SW 1271 (cell line): Measurements from ENCODE around the gene MVB12B.
"Not testable (repeated sequence)": the region's sequence is repeated elsewhere in the genome, so short reads cannot be mapped to it uniquely, and the experiment has no call there.

ENCODE experiments used
- DNase-seq, 2 experiments: peaks; one replicate each; lab custom pipeline; 2025; lab: John Stamatoyannopoulos, UW

MVB12B gene

GRCh38 chr9:126474206-126474765 lies 147.7 kb downstream of the MVB12B start:
- no peak for DNase-seq

DNA sequence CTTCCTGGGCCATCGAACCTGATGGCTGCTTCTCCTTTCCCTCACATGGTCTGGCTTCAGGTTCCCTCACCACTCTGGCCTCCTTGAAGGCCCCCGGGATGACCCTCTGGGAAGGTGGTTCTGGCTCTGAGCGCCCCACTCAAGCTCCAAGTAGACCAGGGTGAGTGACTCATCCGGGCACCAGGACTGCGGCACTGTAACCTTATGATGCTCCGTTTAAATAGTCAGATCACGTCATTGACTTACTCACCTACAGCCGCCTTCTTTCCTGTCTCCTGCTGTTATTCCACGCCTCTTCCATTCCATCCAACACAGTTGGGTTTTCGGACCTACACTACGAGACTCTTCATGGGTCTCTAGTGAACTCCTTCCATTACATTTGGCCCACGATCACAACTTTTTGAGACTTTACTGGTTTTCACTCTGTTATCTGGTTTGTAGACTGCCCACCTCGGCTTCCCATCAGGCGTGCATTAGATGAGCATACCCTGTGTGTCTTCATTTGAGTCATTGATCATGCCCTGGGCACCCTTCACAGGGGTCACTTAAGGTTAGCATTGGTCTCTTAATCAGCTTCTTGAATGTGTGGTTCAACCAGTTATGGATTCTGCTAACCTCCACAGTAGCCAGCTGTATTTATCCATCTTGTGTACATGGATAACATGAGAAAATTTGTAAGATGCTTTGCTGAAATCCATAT lies 148.3 kb downstream of the MVB12B start:
- DNase-seq = no peak

DNA sequence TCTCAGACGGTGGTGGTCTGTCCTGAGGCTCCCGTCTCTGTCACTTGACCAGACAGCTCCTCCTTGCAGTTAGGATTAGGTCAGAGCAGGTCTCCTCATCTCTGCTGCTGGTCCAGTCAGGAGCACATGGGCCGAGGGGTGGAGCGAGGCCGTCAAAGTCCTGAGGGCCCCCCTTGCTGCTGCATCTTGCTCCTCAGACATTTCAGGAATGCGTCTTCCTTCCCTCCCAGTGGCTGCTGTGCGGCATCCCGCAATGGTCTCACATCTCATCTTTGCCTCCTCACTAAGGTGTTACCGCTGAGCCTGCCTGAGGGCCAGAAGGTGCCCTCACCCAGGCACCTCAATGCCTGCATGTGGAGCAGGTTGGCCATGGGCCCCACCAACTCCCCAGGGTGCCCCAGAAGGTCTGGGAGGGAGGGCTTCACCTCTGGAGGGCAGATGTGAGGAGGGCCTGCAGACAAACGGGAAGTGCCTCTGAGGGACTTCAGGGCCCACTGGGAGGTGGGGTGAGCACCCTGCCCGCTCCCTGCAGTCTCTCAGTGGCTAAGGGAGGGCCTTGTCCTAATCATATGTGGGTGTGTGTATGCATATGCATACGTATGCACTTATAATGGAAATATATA lies 149.4 kb downstream of the MVB12B start:
- DNase-seq = no peak

DNA sequence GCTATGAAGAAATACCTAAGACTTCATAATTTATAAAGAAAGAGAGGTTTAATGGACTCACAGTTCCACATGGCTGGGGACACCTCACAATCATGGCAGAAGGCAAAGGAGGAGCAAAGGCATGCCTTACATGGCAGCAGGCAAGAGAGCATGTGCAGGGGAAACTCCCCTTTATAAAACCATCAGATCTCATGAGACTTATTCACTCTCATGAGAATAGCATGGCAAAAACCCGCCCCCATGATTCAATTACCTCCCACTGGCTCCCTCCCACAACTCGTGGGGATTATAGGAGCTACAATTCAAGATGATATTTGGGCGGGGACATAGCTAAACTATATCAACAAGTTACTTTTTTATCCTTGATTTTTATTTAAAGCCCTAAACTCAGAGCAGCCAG lies 150.8 kb downstream of the MVB12B start:
- DNase-seq = not testable (repeated sequence)

DNA sequence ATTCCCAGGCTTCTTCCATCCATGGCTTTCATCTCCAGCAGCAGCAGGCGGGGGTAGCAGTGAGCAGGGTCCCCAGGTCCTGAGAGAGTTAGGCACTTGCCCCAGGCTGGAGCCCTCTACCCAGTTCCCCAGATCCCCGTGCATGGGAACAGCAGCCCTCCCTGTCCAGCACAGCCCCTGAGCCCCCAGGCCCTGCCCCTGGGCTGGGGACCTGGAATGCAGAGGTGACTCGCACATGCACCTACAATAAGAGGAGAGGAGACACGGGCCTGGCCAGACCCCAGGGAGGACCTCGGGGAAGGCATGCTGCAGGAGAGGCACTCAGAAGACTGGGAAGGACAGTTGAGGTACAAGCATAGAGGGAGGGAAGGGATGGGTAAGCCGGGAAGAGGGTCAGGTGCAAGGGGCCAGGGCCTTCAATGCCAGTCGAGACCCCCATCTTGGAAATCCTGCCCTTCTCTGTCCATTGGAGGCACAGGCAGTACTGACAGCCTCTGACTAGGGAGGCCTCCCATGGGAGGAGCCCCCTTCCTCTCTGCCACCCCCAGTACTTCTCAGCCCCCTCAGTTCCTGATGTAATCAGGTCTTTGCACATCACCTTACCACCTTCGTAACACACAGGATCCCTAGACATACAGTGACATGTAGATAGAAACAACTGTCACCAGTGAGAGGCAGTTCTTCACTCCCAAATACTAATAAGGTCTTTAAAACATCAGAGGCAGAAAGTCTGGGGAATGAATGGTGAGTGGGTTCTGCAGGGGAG lies 151.8 kb downstream of the MVB12B start:
- no peak for DNase-seq

DNA sequence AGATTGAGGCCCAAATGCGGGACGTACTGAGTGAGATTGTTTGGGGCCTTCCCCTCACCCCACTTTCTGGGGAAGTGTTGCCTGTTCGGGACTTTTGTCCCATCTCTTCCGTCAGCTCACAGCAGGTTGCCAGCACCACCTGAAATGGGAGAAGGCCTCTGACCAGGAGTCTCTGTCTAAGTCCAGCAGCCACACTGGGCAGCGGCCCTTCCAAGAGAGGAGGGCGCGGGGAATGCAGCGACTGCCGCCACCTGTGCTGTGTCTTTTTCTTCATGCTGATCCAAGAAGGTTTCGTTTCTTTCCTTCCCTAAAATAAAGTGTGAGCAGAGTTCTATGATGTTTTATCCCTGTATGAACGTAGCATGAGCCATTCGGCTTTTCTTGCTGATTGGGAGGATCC lies 152.9 kb downstream of the MVB12B start:
- no peak for DNase-seq

- DNase-seq = no peak
These were observed 154.2 kb downstream of the MVB12B start for GRCh38 chr9:126480813-126481212.

- no peak for DNase-seq
These were observed 155.2 kb downstream of the MVB12B start for GRCh38 chr9:126481862-126482261.

DNA sequence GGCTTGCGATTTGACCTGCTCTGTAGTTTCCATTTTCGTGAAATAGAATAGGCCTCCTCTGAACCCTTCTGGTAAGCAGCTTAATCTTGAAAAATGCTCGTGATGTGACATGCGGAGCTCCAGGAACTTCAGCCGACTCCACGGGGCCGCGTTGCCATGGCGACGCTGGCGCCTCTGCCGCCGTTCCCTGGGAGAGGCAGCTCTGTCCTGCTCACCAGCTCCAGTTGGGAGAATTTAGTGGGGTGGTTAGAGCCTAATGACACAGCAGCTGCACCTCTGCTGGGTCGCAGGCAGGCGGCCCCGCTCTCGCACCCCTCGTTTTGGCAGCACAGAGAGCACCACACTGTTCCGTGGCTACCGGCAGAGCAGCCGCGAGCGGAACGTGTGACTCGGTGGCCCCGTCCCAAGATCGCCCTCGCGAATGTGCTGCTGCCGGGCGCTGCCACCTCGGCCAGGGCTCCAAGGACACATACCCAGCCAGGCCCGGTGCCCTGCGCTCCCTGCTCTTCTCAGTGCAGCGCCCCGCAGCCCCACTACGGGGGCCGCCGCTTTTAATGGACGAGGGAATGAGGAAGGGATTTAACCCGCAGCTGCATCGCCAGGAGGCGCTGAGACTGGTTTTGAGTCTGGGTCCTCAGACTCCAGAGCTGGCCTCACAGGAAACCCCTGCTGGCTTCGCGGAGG lies 155.9 kb downstream of the MVB12B start:
- DNase-seq = no peak

DNA sequence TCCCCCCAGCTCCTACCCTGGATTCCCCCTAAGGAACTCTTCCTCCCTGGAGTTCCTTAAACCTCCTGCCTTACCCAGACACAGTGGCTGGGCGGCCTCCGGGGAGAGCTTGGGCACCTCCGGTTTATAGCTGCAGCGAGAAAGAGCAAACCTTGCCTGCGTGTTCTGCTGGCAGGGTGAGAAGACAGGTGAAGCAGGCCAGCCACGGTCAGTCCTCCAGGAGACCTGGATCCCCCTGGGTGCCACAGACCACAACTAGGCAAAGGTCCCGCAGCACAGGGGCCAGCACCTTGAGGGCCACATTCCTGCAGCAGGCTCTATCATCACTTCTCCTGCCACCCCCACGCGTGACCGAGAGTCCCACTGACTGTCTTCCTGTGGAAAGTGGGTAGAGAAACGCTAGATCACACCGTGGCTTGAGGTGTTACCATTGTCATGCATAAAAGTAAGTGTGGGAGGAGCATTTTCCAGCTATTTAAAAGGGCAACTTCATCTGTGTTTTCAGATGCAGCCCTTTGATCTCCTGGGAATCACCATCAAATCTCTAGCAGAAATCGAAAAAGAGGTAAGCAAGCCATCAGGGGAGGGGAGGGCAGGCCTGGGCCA lies 156.9 kb downstream of the MVB12B start:
- DNase-seq = no peak

DNA sequence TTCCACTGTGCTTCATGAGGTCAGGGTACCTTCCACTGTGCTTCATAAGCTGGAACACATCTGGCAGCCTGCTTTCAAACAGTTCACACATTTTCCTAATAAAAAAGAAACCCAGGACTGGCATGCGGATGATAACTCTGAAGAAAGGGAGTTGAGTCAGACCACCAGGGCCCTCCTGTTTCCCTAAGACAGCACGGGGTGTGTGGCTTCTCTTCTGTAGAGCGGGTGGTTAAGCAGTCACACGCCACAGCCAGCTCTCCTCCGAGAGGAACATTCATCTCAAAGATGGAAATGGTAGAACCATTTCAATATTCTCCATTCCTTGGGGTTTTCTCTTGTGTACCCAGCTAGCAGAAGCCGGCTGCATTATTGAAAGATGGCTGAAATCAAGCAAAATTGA lies 159.0 kb downstream of the MVB12B start:
- no peak for DNase-seq

GRCh38 chr9:126486276-126486675 lies 159.6 kb downstream of the MVB12B start:
- DNase-seq = no peak

- no peak for DNase-seq
These were observed 161.2 kb downstream of the MVB12B start for GRCh38 chr9:126487856-126488255.

DNA sequence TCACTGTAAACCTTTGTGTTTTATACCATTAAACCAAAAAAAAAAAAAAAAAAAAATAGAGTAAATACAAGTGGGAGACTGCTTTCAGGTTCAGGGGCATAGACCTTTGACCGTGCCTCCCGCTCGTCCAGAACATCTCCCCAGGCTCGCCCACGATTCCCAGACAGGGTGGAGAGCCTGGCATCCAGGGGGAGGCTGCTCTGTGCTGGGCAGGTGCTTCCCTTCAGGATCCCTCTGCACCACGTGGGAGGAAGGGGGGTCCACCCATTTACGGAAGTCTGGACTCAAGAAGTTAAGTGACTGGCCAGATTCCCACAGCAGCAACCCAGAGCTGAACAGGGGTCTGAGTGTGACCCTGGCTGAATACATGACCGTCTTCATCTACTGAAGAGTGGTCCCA lies 161.7 kb downstream of the MVB12B start:
- no peak for DNase-seq

GRCh38 chr9:126488881-126489404 lies 162.3 kb downstream of the MVB12B start:
- no peak for DNase-seq

DNA sequence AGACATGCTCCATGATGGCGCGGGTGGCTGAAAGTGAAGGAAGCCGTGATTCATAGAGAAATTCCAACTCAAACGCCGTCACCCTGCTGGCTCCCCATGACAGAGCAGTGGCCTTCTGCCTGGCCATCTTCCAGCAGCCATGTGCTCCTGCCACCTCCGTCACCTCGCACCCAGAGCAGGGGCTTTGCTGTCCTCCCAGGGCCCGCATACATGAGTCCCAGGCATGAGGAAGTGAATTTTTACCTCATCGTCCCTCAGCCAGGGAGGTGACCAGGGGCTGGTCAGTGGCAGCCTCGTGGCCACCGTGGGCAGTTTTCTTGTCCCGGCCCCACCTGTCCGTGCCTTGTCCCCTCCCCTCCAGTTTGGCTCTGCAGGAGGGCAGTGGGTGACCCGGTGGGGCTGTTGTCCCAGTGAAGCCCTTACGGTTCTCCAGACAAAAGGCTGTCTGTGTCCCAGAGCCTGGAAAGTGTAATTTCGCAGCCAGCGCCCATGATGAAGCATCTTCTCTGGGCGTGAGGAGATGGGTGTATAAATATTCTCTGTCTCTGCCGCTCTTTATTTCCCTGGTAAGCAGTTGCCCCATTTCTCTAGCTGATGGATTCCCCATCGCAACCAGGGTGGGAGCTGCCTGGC lies 163.1 kb downstream of the MVB12B start:
- no peak for DNase-seq

DNA sequence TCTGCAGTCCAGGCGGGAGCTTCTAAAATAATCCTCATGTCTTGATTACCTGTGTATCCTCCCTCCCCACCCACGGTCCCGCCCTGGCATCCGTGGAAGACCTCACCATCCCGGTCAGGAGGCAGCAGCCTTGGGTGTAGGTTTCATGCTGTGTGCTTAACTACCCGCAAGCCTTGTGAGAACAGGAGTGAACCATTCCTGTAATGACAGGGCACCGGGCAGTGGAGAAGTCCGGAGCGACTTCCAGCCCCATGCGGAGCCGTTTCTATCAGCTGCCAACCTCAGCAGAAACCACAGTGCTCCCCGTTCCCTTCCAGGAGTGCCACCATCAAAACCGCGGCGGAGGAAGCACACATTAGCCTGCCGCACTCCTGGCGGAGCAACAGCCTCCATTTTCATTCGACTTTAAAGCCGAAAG lies 163.6 kb downstream of the MVB12B start:
- no peak for DNase-seq

DNA sequence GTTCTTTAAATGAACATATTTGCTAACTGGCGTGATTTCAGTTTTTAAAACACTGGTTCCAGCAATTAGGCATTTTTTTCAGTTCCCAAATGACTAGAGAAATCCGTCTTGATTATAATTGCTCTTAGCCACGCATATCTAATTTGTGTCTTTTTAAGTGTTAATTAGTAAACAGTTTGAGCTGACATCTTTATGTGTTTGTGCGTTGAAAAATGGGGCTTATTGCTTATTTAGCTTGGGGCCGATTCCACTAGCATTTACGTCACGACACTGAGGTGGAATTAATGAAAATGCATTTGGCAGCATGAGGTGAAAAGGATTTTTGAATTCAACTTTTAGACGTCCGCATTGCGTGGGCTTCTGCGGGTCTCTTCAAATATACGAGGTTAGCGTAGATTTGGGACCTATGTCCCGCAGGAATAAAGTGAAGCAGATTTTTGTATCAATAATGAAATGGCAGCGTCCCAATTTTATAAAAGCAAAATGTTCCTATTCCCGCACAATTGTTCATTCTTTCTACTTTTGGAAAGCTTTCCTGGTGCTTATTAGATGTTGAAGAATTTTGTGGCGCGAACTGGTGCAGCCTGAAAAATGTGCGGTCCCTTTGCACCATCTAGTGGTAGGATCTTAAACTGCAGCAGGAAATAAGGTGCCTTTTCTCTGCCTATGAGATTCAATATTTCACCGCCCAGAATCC lies 164.4 kb downstream of the MVB12B start:
- peak in 1 of 2 experiments; percentile 54 for DNase-seq

DNA sequence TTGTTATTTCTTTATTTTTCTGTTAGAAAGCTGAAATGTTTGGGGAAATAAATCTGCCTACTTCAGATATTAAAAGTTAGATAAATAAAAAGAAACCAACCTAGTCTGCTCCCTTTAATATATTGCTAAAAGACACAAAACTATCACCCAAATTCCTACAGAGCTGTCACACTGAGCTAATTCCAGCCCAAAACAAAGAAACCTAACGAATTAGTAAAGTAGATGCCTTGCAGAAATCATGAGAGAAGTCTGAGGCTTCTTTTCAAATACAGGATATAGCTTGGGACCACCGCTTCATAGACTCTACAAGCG lies 164.9 kb downstream of the MVB12B start:
- no peak for DNase-seq

GRCh38 chr9:126491949-126492348 lies 165.3 kb downstream of the MVB12B start:
- no peak for DNase-seq

DNA sequence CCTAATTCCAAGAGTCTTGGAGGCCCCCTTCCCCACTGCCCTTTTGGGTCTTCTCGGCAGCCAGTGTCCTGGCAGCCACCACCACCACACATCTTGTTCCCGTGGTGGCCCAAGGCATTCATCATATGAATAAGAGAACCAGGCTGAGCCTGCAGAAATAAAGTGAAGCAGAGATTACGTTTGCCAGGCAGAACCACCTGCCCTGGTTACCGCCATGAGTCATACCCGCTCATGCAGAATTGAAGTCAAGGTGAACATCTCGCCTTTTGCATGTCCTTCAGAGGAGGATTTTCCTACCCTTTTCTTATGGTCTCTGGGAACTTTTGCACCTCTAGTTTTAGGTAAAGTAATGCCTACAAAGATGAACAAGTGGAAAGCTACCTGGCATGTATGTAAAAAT lies 167.6 kb downstream of the MVB12B start:
- no peak for DNase-seq
